ENCODE results near the gene BMERB1. TPM values are rescaled to one million over a fixed set of nuclear protein-coding genes. Genes with fewer than 3 reads are reported as not detected.

Gene BMERB1
- total RNA-seq, 1 donor from 2014 or later = 47.9 TPM

- peak overlapping the region; percentile 82 for H3K27ac Mint-ChIP-seq (ENCODE audit: unreplicated experiment)
Observed at GRCh38 chr16:15494236-15494635, 59.8 kb downstream of the BMERB1 start.

GRCh38 chr16:15495898-15496297, 61.5 kb downstream of the BMERB1 start:
- TF ChIP-seq CTCF (IDR thresholded peaks at IDR 0.05) = no peak
- Mint-ChIP-seq H3K4me3 (ENCODE audit: unreplicated experiment) (no peak overlapping the region), H3K36me3 (ENCODE audit: unreplicated experiment) (no peaks in the 10 kb centered on the region), H3K27me3 (ENCODE audit: unreplicated experiment) (no peaks in the 10 kb centered on the region), H3K9me3 (ENCODE audit: unreplicated experiment) (no peaks in the 10 kb centered on the region), H3K27ac (ENCODE audit: unreplicated experiment) (no peak overlapping the region), H3K4me1 (ENCODE audit: unreplicated experiment) (peaks cover 37% of the 10 kb centered on the region)
- no peak for DNase-seq (ENCODE audit: extremely low spot score, unreplicated experiment)

More at GRCh38 chr16:15494236-15494635, 59.8 kb downstream of the BMERB1 start:
- TF ChIP-seq CTCF (IDR thresholded peaks at IDR 0.05) = no peak
- no peaks in the 10 kb centered on the region for H3K36me3 Mint-ChIP-seq (ENCODE audit: unreplicated experiment)
- no peaks in the 10 kb centered on the region for H3K9me3 Mint-ChIP-seq (ENCODE audit: unreplicated experiment)
- no peak for DNase-seq (ENCODE audit: extremely low spot score, unreplicated experiment)
- no peak overlapping the region for H3K4me3 Mint-ChIP-seq (ENCODE audit: unreplicated experiment)
- no peaks in the 10 kb centered on the region for H3K27me3 Mint-ChIP-seq (ENCODE audit: unreplicated experiment)
- peaks cover 47% of the 10 kb centered on the region for H3K4me1 Mint-ChIP-seq (ENCODE audit: unreplicated experiment)

- no peaks in the 10 kb centered on the region for H3K9me3 Mint-ChIP-seq (ENCODE audit: unreplicated experiment)
- H3K27me3 Mint-ChIP-seq (ENCODE audit: unreplicated experiment) = no peaks in the 10 kb centered on the region
- H3K27ac Mint-ChIP-seq (ENCODE audit: unreplicated experiment) = peak overlapping the region; percentile 19
- H3K4me1 Mint-ChIP-seq (ENCODE audit: unreplicated experiment) = peaks cover 32% of the 10 kb centered on the region
- no peak for TF ChIP-seq CTCF (IDR thresholded peaks at IDR 0.05)
- DNase-seq (ENCODE audit: extremely low spot score, unreplicated experiment) = no peak
- H3K4me3 Mint-ChIP-seq (ENCODE audit: unreplicated experiment) = no peak overlapping the region
- H3K36me3 Mint-ChIP-seq (ENCODE audit: unreplicated experiment) = no peaks in the 10 kb centered on the region
Observed at GRCh38 chr16:15498427-15499175, 64.2 kb downstream of the BMERB1 start.

- H3K27ac Mint-ChIP-seq (ENCODE audit: unreplicated experiment) = peak overlapping the region; percentile 92
- peaks cover 30% of the 10 kb centered on the region for H3K4me1 Mint-ChIP-seq (ENCODE audit: unreplicated experiment)
- no peaks in the 10 kb centered on the region for H3K27me3 Mint-ChIP-seq (ENCODE audit: unreplicated experiment)
Observed at GRCh38 chr16:15502041-15502725, 67.8 kb downstream of the BMERB1 start.

More at GRCh38 chr16:15502041-15502725, 67.8 kb downstream of the BMERB1 start:
- peaks cover 3% of the 10 kb centered on the region for H3K36me3 Mint-ChIP-seq (ENCODE audit: unreplicated experiment)
- TF ChIP-seq CTCF (IDR thresholded peaks at IDR 0.05) = no peak
- H3K9me3 Mint-ChIP-seq (ENCODE audit: unreplicated experiment) = no peaks in the 10 kb centered on the region
- no peak for DNase-seq (ENCODE audit: extremely low spot score, unreplicated experiment)
- peak overlapping the region; percentile 12 for H3K4me3 Mint-ChIP-seq (ENCODE audit: unreplicated experiment)
